Measurements from ENCODE around the gene ENAH.
A peak's percentile ranks its signal among the peaks of the same experiment; 100 is the strongest.
"Not testable (repeated sequence)": the region's sequence is repeated elsewhere in the genome, so short reads cannot be mapped to it uniquely, and the experiment has no call there.

The ENAH gene

DNA sequence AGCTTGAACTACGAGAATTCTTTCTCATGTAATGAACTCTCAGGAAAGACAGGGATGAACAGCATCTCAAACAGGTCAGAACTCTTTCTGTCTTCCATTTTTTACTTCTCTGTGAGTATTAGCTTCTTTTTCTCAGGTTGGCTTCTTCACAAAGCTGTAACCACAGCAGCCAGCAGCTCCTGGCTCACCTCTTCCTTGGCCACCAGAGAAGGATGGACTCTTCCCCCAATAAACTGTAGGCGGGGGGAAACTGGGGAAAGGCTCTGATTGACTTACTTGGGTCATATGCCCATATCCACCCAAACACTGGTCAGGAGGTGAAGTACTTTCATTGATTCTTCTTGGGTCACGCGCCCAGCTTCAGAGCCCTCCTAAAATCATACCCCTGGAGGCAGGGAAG is 14.4 kb upstream of the ENAH start:
- DNase-seq (ENCODE audit: low read depth in 1 of 2, low spot score in 1 of 2): no peak
- no peak for TF ChIP-seq JUND (IDR thresholded peaks at IDR 0.05; ENCODE audit: low read depth)
- in situ Hi-C loops (cut with HindIII; ENCODE audit: low pct_unique_long_range_greater_than_20kb, low sequenced_read_pairs): no loop called here

DNA sequence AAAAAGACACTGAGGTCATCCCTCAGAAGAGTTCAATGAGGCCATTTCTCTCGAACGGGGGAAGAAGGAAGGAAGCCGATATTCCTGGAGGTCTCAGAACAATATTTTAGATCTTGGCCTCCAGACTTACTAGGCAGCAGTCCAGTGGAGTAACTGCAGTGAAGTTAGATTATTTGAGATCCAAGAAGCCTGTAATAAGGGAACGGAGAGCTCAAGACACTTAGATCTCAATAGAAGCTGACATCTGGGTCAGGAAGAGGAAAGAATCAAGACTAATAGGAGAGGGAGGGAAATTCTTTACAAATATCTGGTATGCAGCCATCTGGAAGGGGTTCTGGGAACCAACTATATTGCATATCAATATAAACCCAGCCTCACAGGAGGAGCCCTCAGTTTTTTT is 13.6 kb upstream of the ENAH start:
- DNase-seq (ENCODE audit: low read depth in 1 of 2, low spot score in 1 of 2): no peak
- TF ChIP-seq JUND (IDR thresholded peaks at IDR 0.05; ENCODE audit: low read depth): no peak
- in situ Hi-C loops (cut with HindIII; ENCODE audit: low pct_unique_long_range_greater_than_20kb, low sequenced_read_pairs): no loop called here

- DNase-seq (ENCODE audit: low read depth in 1 of 2, low spot score in 1 of 2): no peak
- in situ Hi-C loops (cut with HindIII; ENCODE audit: low pct_unique_long_range_greater_than_20kb, low sequenced_read_pairs): no loop called here
- TF ChIP-seq JUND (IDR thresholded peaks at IDR 0.05; ENCODE audit: low read depth): no peak
These were observed 11.8 kb upstream of the ENAH start for GRCh38 chr1:225664762-225665161.

DNA sequence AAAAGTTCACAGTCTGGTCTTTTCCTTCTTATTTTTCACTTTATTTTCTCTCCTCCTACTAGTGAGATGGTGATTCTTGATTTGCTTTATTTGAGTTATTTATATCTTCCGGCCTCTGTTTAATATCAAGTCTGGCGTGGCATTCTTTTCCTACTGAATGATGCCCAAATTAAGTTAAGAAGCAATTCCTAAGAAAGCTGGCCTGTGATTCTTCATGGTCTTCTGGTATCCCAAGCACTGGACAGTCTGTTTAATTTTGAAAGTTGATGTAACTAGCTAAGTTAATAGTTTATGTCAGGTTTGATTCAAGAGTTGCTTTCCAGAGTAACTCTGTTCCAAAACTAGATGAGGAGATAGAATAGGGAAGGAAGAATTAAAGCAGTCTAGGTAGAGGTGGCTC is 9.2 kb upstream of the ENAH start:
- in situ Hi-C loops (cut with HindIII; ENCODE audit: low pct_unique_long_range_greater_than_20kb, low sequenced_read_pairs): no loop called here
- DNase-seq (ENCODE audit: low read depth in 1 of 2, low spot score in 1 of 2): no peak
- no peak for TF ChIP-seq JUND (IDR thresholded peaks at IDR 0.05; ENCODE audit: low read depth)

DNA sequence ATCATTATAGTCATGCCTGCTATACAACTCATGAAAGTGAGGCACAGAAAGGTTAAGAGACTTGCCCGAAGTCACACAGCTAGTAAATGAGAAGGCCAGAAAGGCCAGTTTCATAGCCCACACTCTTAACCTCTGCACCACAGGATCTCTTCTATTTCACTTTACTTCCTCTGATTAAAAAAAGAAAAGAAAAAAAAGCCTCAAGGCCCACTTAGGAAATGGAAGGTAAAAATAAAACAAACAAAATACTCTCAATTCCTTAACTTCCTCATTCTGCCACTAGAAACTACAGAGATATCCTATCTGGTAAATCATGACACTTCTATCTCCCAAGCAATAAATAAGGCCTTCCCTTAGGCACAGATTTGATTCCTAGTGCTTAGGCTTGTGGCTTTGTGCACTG is 7.6 kb upstream of the ENAH start:
- no peak for TF ChIP-seq JUND (IDR thresholded peaks at IDR 0.05; ENCODE audit: low read depth)
- no peak for DNase-seq (ENCODE audit: low read depth in 1 of 2, low spot score in 1 of 2)
- in situ Hi-C loops (cut with HindIII; ENCODE audit: low pct_unique_long_range_greater_than_20kb, low sequenced_read_pairs): no loop called here

- no peak for DNase-seq (ENCODE audit: low read depth in 1 of 2, low spot score in 1 of 2)
- TF ChIP-seq JUND (IDR thresholded peaks at IDR 0.05; ENCODE audit: low read depth): no peak
- in situ Hi-C loops (cut with HindIII; ENCODE audit: low pct_unique_long_range_greater_than_20kb, low sequenced_read_pairs): no loop called here
These were observed 5.1 kb upstream of the ENAH start for GRCh38 chr1:225658041-225658440.

DNA sequence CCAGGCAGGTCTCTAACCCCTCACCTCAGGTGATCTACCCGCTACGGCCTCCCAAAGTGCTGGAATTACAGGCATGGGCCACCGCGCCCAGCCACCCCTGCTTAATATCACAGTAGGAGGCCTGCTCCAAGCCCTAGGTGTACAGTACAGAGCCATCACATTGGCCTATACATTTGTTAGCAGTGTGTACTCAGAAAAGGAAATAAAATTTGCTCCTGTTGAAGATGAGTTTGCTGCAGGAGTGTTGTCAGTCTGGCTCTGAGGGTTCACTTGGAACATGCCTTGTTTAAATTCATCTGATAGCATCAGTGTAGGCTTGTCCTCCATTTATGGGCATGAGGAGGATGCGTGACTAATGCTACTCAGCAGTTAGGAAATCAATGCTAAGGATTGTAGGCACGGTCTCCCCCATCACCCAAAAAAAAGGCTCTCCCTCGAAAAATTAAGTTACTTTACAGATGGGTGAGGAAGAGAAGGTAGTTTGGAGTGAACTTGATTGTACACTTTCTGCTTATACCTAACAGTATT is 4.6 kb upstream of the ENAH start:
- TF ChIP-seq JUND (IDR thresholded peaks at IDR 0.05; ENCODE audit: low read depth): no peak
- peak in 1 of 2 experiments; percentile 84 for DNase-seq (ENCODE audit: low read depth in 1 of 2, low spot score in 1 of 2)
- in situ Hi-C loops (cut with HindIII; ENCODE audit: low pct_unique_long_range_greater_than_20kb, low sequenced_read_pairs): no loop called here

DNA sequence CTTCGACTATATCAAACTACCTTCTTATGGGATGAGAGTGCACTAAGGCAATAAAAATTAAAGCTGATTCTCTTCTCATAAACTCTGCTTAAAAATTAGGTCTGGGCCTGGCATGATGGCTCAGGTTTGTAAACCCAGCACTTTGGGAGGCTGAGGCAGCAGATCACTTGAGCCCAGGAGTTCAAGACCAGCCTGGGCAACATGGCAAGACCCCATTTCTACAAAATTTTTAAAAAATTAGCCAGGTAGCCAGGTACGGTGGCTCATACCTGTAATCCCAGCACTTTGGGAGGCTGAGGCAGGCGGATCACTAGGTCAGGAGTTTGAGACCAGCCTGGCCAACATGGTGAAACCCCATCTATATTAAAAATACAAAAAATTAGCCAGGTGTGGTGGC is 3.3 kb upstream of the ENAH start:
- in situ Hi-C loops (cut with HindIII; ENCODE audit: low pct_unique_long_range_greater_than_20kb, low sequenced_read_pairs); DNase-seq (ENCODE audit: low read depth in 1 of 2, low spot score in 1 of 2): not testable (repeated sequence)

DNA sequence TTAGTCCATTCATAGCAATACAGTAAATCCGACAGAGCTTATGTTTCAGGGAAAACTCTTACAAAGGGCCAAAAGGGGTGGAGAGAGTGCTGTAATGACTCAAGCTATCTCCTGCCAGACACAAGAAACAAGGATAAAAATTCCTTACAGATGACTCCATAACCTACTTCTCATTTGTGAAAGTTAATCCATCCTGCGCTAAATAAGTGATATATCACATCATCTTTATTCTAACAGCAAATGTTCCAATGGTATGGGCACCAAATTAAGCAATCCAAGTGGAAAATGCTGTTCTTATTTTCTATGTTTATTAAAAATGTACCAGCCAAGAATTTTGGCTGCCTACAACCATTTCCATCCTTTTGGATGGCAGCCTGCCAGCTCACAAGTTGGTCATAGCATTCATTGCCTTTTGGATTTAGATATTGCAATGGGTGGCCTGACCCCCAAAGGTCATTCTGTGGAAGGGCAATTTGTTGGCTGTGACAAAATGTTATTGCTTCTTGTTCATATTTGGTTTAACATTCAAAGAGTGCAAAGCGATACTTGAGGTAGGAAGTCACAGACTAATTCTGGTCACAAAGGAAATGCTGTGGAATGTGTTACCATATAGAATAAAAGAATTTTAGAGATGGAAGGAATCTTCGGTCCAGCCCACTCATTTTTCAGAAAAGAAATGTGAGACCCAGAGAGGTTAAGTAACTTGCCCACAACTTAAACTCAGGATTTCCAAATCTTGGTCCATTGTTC is 2.8 kb upstream of the ENAH start:
- in situ Hi-C loops (cut with HindIII; ENCODE audit: low pct_unique_long_range_greater_than_20kb, low sequenced_read_pairs): no loop called here
- DNase-seq (ENCODE audit: low read depth in 1 of 2, low spot score in 1 of 2): peak in 1 of 2 experiments; percentile 37
- no peak for TF ChIP-seq JUND (IDR thresholded peaks at IDR 0.05; ENCODE audit: low read depth)

GRCh38 chr1:225654688-225655508 is 2.0 kb upstream of the ENAH start:
- in situ Hi-C loops (cut with HindIII; ENCODE audit: low pct_unique_long_range_greater_than_20kb, low sequenced_read_pairs): no loop called here
- TF ChIP-seq JUND (IDR thresholded peaks at IDR 0.05; ENCODE audit: low read depth): no peak
- DNase-seq (ENCODE audit: low read depth in 1 of 2, low spot score in 1 of 2): no peak

DNA sequence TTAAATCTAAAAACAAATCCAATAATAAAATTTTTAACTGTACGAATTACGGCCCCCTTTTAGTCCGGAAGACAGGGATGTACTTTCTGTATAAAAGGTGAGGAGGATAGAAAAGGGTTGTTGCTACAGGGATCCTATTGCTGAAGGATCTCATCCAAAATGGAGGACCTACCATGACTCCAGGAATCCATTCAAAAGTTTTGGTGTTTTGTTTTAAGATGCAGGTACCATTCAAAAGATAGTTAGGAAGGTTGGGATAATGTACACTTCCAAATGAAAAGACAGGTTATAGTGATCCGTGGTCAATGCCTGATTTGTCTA is 1.3 kb upstream of the ENAH start:
- TF ChIP-seq JUND (IDR thresholded peaks at IDR 0.05; ENCODE audit: low read depth): no peak
- no peak for DNase-seq (ENCODE audit: low read depth in 1 of 2, low spot score in 1 of 2)
- in situ Hi-C loops (cut with HindIII; ENCODE audit: low pct_unique_long_range_greater_than_20kb, low sequenced_read_pairs): no loop called here

DNA sequence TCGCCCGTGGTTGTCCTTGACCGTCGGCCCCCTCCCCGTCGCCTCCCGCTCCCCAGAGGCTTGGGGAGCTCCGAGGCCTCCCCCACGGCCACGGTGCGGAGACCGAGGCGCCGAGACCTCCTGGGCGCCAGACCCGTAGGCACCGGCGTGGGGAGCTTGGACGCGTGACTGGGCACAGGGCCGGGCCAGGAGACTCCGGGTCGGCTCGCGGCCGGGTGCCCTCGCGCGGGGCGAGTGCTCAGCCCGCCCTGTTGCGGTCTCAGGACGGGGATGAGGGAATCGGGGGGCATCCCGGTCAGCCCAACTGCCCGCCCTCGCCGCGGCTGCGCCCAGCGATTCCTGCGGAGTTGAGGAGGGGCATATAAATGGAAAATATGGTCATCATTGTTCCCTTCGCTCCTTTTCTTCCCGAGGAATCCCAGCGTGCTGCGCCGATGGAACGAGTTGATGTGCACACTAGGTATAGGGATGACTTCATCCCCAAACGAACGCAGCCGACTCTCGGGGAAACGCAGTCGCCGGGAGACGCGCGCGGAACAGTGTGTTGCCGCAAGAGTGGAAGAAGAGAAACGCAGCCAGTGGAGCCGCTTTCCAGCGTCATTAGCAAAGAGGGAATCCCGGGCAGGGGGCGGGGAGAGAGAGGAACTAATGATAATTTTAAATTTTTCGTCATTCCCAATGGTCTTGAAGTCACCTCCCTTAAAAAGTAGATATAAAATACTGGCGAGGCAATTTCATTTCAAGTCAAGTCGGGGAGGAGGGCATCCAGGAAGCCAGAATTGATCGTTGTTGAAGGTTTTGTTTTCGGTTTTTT is 747 bp upstream of the ENAH start:
- no peak for TF ChIP-seq JUND (IDR thresholded peaks at IDR 0.05; ENCODE audit: low read depth)
- in situ Hi-C loops (cut with HindIII; ENCODE audit: low pct_unique_long_range_greater_than_20kb, low sequenced_read_pairs): no loop called here
- peak in 1 of 2 experiments; percentile 88 for DNase-seq (ENCODE audit: low read depth in 1 of 2, low spot score in 1 of 2)
